ENCODE results near the gene GPR146. TPM values are rescaled to one million over a fixed set of nuclear protein-coding genes. Genes with fewer than 3 reads are reported as not detected.

The GPR146 gene
- total RNA-seq, 2 donors from 2014 or later: 13.4 to 18.6 TPM

GRCh38 chr7:1014681-1015080 lies 29.7 kb upstream of the GPR146 start:
- Histone ChIP-seq H3K27ac (no peak overlapping the region), H3K36me3 (peaks cover 2% of the 10 kb centered on the region), H3K27me3 (no peaks in the 10 kb centered on the region), H3K4me3 (no peak overlapping the region), H3K4me1 (peaks cover 0 to 9% of the 10 kb centered on the region in 2 donors), H3K9me3 (no peaks in the 10 kb centered on the region)
- DNase-seq (ENCODE audit: low spot score): no peak
- TF ChIP-seq, protein P1, sequence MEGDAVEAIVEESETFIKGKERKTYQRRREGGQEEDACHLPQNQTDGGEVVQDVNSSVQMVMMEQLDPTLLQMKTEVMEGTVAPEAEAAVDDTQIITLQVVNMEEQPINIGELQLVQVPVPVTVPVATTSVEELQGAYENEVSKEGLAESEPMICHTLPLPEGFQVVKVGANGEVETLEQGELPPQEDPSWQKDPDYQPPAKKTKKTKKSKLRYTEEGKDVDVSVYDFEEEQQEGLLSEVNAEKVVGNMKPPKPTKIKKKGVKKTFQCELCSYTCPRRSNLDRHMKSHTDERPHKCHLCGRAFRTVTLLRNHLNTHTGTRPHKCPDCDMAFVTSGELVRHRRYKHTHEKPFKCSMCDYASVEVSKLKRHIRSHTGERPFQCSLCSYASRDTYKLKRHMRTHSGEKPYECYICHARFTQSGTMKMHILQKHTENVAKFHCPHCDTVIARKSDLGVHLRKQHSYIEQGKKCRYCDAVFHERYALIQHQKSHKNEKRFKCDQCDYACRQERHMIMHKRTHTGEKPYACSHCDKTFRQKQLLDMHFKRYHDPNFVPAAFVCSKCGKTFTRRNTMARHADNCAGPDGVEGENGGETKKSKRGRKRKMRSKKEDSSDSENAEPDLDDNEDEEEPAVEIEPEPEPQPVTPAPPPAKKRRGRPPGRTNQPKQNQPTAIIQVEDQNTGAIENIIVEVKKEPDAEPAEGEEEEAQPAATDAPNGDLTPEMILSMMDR (IDR thresholded peaks at IDR 0.05): no peak

DNA sequence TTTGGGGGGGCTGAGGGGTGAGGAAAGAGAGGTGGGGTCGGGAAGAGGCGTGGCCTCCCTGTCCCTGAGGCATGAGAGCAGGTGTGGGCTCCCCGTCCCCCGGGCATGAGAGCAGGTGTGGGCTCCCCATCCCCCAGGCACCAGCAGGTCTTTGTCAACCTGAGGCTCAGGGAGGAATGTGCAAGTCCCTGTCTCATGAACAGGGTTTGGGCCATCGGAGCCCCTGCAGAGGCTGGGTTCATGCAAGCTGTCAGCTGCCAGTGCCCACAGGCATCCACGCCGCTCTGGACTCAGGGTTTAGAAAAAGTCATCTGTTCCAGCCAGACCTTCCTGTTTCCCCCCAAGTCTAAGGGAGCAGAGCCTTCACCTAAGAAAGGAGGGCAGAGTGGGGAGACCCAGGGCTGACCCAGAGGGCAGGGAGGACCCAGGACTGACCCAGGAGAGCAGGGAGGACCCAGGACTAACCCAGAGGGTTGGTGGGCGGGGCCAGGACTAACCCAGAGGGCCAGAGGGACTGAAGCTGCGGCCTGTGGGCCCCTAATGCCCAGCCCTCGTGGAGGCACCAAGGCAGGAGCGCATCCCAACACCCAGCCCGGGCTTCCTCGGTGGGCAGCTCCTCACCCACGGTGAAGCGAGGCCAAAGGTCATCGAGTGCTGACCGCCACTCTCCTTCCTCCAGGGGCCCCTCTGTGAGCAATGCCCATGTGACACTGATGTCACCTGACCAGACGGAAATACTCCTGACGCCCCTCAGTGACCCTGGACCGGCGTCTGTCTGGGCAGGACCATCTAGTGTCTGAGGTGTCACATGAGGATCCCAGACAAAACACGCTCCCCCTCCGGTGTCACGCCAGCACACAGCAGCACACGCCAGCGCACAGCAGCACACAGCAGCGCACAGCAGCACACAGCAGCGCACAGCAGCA lies 28.9 kb upstream of the GPR146 start:
- TF ChIP-seq, protein P1 (IDR thresholded peaks at IDR 0.05): no peak
- Histone ChIP-seq H3K4me1 (peaks cover 0 to 9% of the 10 kb centered on the region in 2 donors), H3K27ac (no peak overlapping the region), H3K4me3 (no peak overlapping the region), H3K9me3 (no peaks in the 10 kb centered on the region), H3K36me3 (no peaks in the 10 kb centered on the region), H3K27me3 (no peaks in the 10 kb centered on the region)
- DNase-seq (ENCODE audit: low spot score): no peak

DNA sequence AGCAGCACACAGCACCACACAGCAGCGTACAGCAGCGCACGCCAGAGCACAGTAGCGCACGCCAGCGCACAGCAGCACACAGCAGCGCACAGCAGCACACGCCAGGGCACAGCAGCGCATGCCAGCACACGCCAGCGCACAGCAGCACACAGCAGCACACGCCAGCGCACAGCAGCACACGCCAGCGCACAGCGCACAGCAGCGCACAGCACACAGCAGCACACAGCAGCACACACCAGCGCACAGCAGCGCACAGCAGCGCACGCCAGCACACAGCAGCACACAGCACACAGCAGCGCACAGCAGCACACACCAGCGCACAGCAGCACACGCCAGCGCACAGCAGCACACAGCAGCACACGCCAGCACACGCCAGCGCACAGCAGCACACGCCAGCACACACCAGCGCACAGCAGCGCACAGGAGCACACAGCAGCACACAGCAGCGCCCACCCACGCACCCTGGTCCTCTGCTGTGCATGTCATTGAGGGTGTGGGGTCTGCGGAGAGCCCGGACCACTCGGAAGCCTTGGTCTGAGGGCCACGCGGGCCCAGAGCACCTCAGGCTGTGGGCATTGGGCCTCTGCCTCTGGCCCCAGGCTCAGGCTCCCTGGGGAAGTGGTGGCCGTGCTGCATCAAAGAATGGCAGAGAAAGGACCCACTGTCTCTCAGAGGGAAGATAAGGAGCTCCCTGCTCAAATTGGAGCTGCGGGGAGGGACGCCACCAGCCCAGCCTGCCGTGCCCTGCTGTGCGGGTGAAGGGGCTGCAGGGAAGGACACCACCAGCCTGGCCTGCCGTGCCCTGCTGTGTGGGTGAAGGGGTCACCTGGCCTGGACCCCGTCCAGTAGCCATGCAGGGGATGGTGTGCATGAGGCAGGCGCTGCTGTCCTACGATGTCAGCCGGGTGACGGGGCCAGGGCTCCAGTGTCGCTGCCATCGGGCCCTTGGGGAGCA lies 27.5 kb upstream of the GPR146 start:
- TF ChIP-seq, protein P1 (IDR thresholded peaks at IDR 0.05): no peak
- H3K27me3 ChIP-seq: no peaks in the 10 kb centered on the region
- no peak overlapping the region for H3K4me3 ChIP-seq
- H3K27ac ChIP-seq: no peak overlapping the region
- no peak for DNase-seq (ENCODE audit: low spot score)
- H3K9me3 ChIP-seq: no peaks in the 10 kb centered on the region
- peaks cover 0 to 9% of the 10 kb centered on the region in 2 donors for H3K4me1 ChIP-seq
- no peaks in the 10 kb centered on the region for H3K36me3 ChIP-seq

- no peak overlapping the region for H3K27ac ChIP-seq
- DNase-seq (ENCODE audit: low spot score): no peak
- H3K4me1 ChIP-seq: peaks cover 0 to 9% of the 10 kb centered on the region in 2 donors
- H3K36me3 ChIP-seq: no peaks in the 10 kb centered on the region
- H3K9me3 ChIP-seq: no peaks in the 10 kb centered on the region
- no peak overlapping the region for H3K4me3 ChIP-seq
- H3K27me3 ChIP-seq: no peaks in the 10 kb centered on the region
- TF ChIP-seq, protein P1 (IDR thresholded peaks at IDR 0.05): no peak
These were observed 26.6 kb upstream of the GPR146 start for GRCh38 chr7:1017586-1018333.

DNA sequence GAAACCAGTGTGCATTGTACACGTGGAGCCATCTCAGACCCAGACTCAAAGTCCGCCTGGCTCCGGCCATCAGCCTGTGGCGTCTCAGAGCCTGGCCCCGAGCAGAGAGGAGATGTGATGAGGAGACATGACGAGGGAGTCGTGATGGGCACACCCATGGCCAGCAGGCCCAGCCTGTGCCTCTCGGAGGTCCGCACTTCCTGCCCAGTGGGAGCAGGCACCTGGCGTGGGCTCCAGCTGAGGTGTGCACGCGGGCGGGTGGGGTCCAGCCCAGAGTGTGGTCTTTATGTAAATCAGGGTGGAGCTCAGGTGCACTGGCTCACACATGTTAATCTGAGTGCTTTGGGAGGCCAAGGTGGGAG lies 26.0 kb upstream of the GPR146 start:
- Histone ChIP-seq H3K27ac (no peak overlapping the region), H3K4me1 (peaks cover 0 to 9% of the 10 kb centered on the region in 2 donors), H3K9me3 (no peaks in the 10 kb centered on the region), H3K36me3 (no peaks in the 10 kb centered on the region), H3K27me3 (no peaks in the 10 kb centered on the region), H3K4me3 (no peak overlapping the region)
- TF ChIP-seq, protein P1 (IDR thresholded peaks at IDR 0.05): no peak
- DNase-seq (ENCODE audit: low spot score): no peak

Data from right atrium auricular region (tissue), 2 donors.